ENCODE results near the gene POR. TPM values are rescaled to one million over a fixed set of nuclear protein-coding genes. Genes with fewer than 3 reads are reported as not detected.
"Not testable (repeated sequence)": the region's sequence is repeated elsewhere in the genome, so short reads cannot be mapped to it uniquely, and the experiment has no call there.

Gene POR
- total RNA-seq, 2 experiments from 2014 or later = 22.8 to 25.2 TPM

GRCh38 chr7:75900617-75901315 is 14.2 kb upstream of the POR start:
- DNase-seq (no peak), ATAC-seq (no peak)
- CTCF ChIA-PET = no interaction called here
- no peaks in the 10 kb centered on the region for H3K36me3 Mint-ChIP-seq (ENCODE audit: low read depth)
- no peak overlapping the region for H3K4me3 Mint-ChIP-seq
- TF ChIP-seq CTCF (IDR thresholded peaks at IDR 0.05) = no peak
- no peaks in the 10 kb centered on the region for H3K9me3 Mint-ChIP-seq
- H3K27ac Mint-ChIP-seq = no peak overlapping the region
- H3K4me1 Mint-ChIP-seq (ENCODE audit: low read depth) = no peaks in the 10 kb centered on the region
- POLR2A ChIA-PET = interaction anchor here (1.1 kb wide), 1 partner anchor 15 kb away, joined by 3 read pairs; no protein-coding TSS in a partner anchor
- no peaks in the 10 kb centered on the region for H3K27me3 Mint-ChIP-seq
- intact Hi-C loops (cut with micrococcal nuclease) = no loop called here

- H3K27ac Mint-ChIP-seq = no peak overlapping the region
- intact Hi-C loops (cut with micrococcal nuclease) = no loop called here
- H3K36me3 Mint-ChIP-seq (ENCODE audit: low read depth) = no peaks in the 10 kb centered on the region
- ChIA-PET POLR2A (interaction anchor here (0.8 to 1.2 kb wide), 2 partner anchors 9 to 17 kb away, joined by 3 to 4 read pairs; partner anchors contain the start of gene POR), CTCF (no interaction called here)
- DNase-seq = no peak
- H3K9me3 Mint-ChIP-seq = no peaks in the 10 kb centered on the region
- H3K4me3 Mint-ChIP-seq = no peak overlapping the region
- peaks cover 6% of the 10 kb centered on the region for H3K4me1 Mint-ChIP-seq (ENCODE audit: low read depth)
- no peak for ATAC-seq
- TF ChIP-seq CTCF (IDR thresholded peaks at IDR 0.05) = no peak
- no peaks in the 10 kb centered on the region for H3K27me3 Mint-ChIP-seq
Measured at GRCh38 chr7:75905785-75906604, 9.0 kb upstream of the POR start.

- peaks cover 6% of the 10 kb centered on the region for H3K4me1 Mint-ChIP-seq (ENCODE audit: low read depth)
- TF ChIP-seq CTCF (IDR thresholded peaks at IDR 0.05) = no peak
- no peaks in the 10 kb centered on the region for H3K27me3 Mint-ChIP-seq
- intact Hi-C loops (cut with micrococcal nuclease) = no loop called here
- no peak overlapping the region for H3K27ac Mint-ChIP-seq
- CTCF ChIA-PET = no interaction called here
- no peak for DNase-seq
- POLR2A ChIA-PET = interaction anchor here (1.2 kb wide), 1 partner anchor 8 kb away, joined by 4 read pairs; the partner anchor contains the start of gene POR
- H3K4me3 Mint-ChIP-seq = no peak overlapping the region
- H3K9me3 Mint-ChIP-seq = no peaks in the 10 kb centered on the region
- ATAC-seq = no peak
- H3K36me3 Mint-ChIP-seq (ENCODE audit: low read depth) = no peaks in the 10 kb centered on the region
Measured at GRCh38 chr7:75906991-75907667, 7.8 kb upstream of the POR start.

- DNase-seq; ATAC-seq; H3K36me3 Mint-ChIP-seq (ENCODE audit: low read depth); H3K9me3 Mint-ChIP-seq; POLR2A ChIA-PET; CTCF ChIA-PET; intact Hi-C loops (cut with micrococcal nuclease); H3K27ac Mint-ChIP-seq; H3K4me1 Mint-ChIP-seq (ENCODE audit: low read depth); H3K4me3 Mint-ChIP-seq; H3K27me3 Mint-ChIP-seq: not testable (repeated sequence)
Measured at GRCh38 chr7:75907668-75908039, 7.3 kb upstream of the POR start.

GRCh38 chr7:75909521-75910132 is 5.3 kb upstream of the POR start:
- no peak for TF ChIP-seq CTCF (IDR thresholded peaks at IDR 0.05)
- DNase-seq (no peak), ATAC-seq (no peak)
- Mint-ChIP-seq H3K4me3 (no peak overlapping the region), H3K27ac (no peak overlapping the region), H3K36me3 (ENCODE audit: low read depth) (no peaks in the 10 kb centered on the region), H3K9me3 (no peaks in the 10 kb centered on the region), H3K4me1 (ENCODE audit: low read depth) (peaks cover 10% of the 10 kb centered on the region), H3K27me3 (no peaks in the 10 kb centered on the region)
- ChIA-PET POLR2A (interaction anchor here (0.9 kb wide), 1 partner anchor 15 kb away, joined by 3 read pairs; no protein-coding TSS in a partner anchor), CTCF (interaction anchor here (1.6 to 1.7 kb wide), 2 partner anchors 15 to 111 kb away, joined by 3 to 5 read pairs; no protein-coding TSS in a partner anchor)
- intact Hi-C loops (cut with micrococcal nuclease) = loop anchor here (10.0 kb wide), 1 partner anchor 45 kb away; no protein-coding TSS in a partner anchor

GRCh38 chr7:75911186-75911585 is 3.8 kb upstream of the POR start:
- intact Hi-C loops (cut with micrococcal nuclease) = loop anchor here (10.0 kb wide), 1 partner anchor 46 kb away; no protein-coding TSS in a partner anchor
- POLR2A ChIA-PET; DNase-seq; H3K4me3 Mint-ChIP-seq; H3K36me3 Mint-ChIP-seq (ENCODE audit: low read depth); H3K27me3 Mint-ChIP-seq; H3K9me3 Mint-ChIP-seq; H3K27ac Mint-ChIP-seq; ATAC-seq: not testable (repeated sequence)
- CTCF ChIA-PET = interaction anchor here (1.6 to 1.7 kb wide), 2 partner anchors 13 to 109 kb away, joined by 3 to 5 read pairs; no protein-coding TSS in a partner anchor
- H3K4me1 Mint-ChIP-seq (ENCODE audit: low read depth) = peaks cover 12% of the 10 kb centered on the region

Data from activated CD8-positive, alpha-beta T cell treated with anti-CD3 and anti-CD28 coated beads for 36 hours (primary cell).